HL-60 (cell line): ENCODE results near the gene FRAS1.

Experiments
- DNase-seq, 2 experiments: peaks; one replicate each; pipeline ENCODE4 v3.0.0-alpha.2; 2010 to 2020; ENCODE audit warnings: low read depth in 1 of 2, low spot score in 1 of 2
- H3K27ac ChIP-seq: fragments of 250-450 bp; sonication (Bioruptor Pico); replicated peaks from 2 replicates; pipeline ENCODE4 v1.5.1; 2020; ENCODE audit warnings: mild to moderate bottlenecking, moderate library complexity
- H3K27me3 ChIP-seq: fragments of 250-450 bp; sonication (Bioruptor Pico); 2 replicates; pipeline ENCODE4 v1.5.1; 2021; ENCODE audit warnings: mild to moderate bottlenecking, moderate library complexity; ENCODE audit not compliant: insufficient read depth, poor library complexity, severe bottlenecking
- H3K4me3 ChIP-seq: replicated peaks from 2 replicates; pipeline ENCODE4 v1.5.1; 2011; ENCODE audit warnings: mild to moderate bottlenecking, control low read depth, low read length; ENCODE audit not compliant: insufficient read depth
- CTCF ChIP-seq: IDR thresholded peaks from one replicate; pipeline ENCODE4 v1.5.1; 2011; ENCODE audit warnings: low read length, control low read depth, inconsistent platforms; ENCODE audit not compliant: insufficient read depth
- GABPA ChIP-seq: IDR thresholded peaks from 2 replicates; pipeline ENCODE4 v1.6.1; 2012; ENCODE audit warnings: low read depth
- POLR2AphosphoS5 ChIP-seq: IDR thresholded peaks from 2 replicates; pipeline ENCODE4 v1.6.1; 2012; ENCODE audit warnings: low read depth
- REST ChIP-seq: IDR thresholded peaks from 2 replicates; pipeline ENCODE4 v1.6.1; 2012; ENCODE audit warnings: low read depth; ENCODE audit not compliant: insufficient replicate concordance
- SPI1 ChIP-seq: IDR thresholded peaks from 2 replicates; pipeline ENCODE4 v1.6.1; 2012; ENCODE audit warnings: low read depth, mild to moderate bottlenecking, borderline replicate concordance

Gene FRAS1

GRCh38 chr4:78068481-78068880 is 11.4 kb downstream of the FRAS1 start:
- DNase-seq, result no peak
- TF ChIP-seq CTCF (no peak), GABPA (no peak), SPI1 (no peak), REST (no peak), POLR2AphosphoS5 (no peak)
- H3K4me3 ChIP-seq, result no peak overlapping the region

GRCh38 chr4:78069319-78069718 is 12.2 kb downstream of the FRAS1 start:
- TF ChIP-seq GABPA (no peak), CTCF (no peak), SPI1 (no peak), REST (no peak), POLR2AphosphoS5 (no peak)
- Histone ChIP-seq H3K27me3 (peaks cover 10% of the 10 kb centered on the region), H3K27ac (no peak overlapping the region), H3K4me3 (no peak overlapping the region)
- no peak for DNase-seq

More at GRCh38 chr4:78068481-78068880, 11.4 kb downstream of the FRAS1 start:
- Histone ChIP-seq H3K27me3 (peaks cover 9% of the 10 kb centered on the region), H3K27ac (no peak overlapping the region)

GRCh38 chr4:78069859-78070258 is 12.7 kb downstream of the FRAS1 start:
- no peak overlapping the region for H3K27ac ChIP-seq
- TF ChIP-seq GABPA (no peak), SPI1 (no peak), CTCF (no peak), REST (no peak), POLR2AphosphoS5 (no peak)
- DNase-seq, result no peak

More at GRCh38 chr4:78069859-78070258, 12.7 kb downstream of the FRAS1 start:
- Histone ChIP-seq H3K4me3 (no peak overlapping the region), H3K27me3 (peaks cover 10% of the 10 kb centered on the region)
